Adrenal gland (tissue), 12 donors: ENCODE results near the gene GMPR2. TPM values are rescaled to one million over a fixed set of nuclear protein-coding genes. Genes with fewer than 3 reads are reported as not detected.

Source experiments
- DNase-seq, 7 donors: peaks; one replicate each; pipeline ENCODE4 v3.0.0-alpha.2; 2019 to 2020
- H3K27ac ChIP-seq, 5 donors: fragments of 200-600 bp; sonication (generic) in 4 of 5; 1 replicate in 3 of 5; 2 replicates in 2 of 5; pipeline versions ENCODE4 v1.5.1 to v1.8.0; 2016 to 2020; ENCODE audit warnings: mild to moderate bottlenecking in 1 of 5
- H3K27me3 ChIP-seq: fragments of 200-600 bp; 2 replicates; pipeline ENCODE4 v1.8.0; 2021
- H3K36me3 ChIP-seq, 2 donors: fragments of 200-600 bp; replicated peaks in 1 of 2; 1 replicate in 1 of 2; 2 replicates in 1 of 2; pipeline versions ENCODE4 v1.5.1 to v1.8.0; 2018 to 2022
- H3K4me1 ChIP-seq, 2 donors: fragments of 200-600 bp; replicated peaks in 1 of 2; 1 replicate in 1 of 2; 2 replicates in 1 of 2; pipeline versions ENCODE4 v1.5.1 to v1.8.0; 2018 to 2021
- H3K4me3 ChIP-seq, 4 donors: fragments of 200-600 bp; sonication (generic) in 3 of 4; one replicate each; pipeline ENCODE4 v1.5.1; 2016 to 2018
- H3K9me3 ChIP-seq, 3 donors: fragments of 200-600 bp; sonication (generic) in 1 of 3; replicated peaks in 1 of 3; 1 replicate in 2 of 3; 2 replicates in 1 of 3; pipeline versions ENCODE4 v1.5.1 to v1.8.0; 2016 to 2021
- POLR2A ChIP-seq, 2 donors: fragments of 450-650 bp; IDR thresholded peaks; one replicate each; pipeline ENCODE4 v1.6.1; 2017; ENCODE audit warnings: antibody characterized with exemption in 2 of 2, mild to moderate bottlenecking in 2 of 2, moderate library complexity in 1 of 2
- WGBS, 4 donors: extraction: QIAGEN DNeasy Blood & Tissue Kit in 2 of 4; methylation state at CpG; one replicate each; pipeline versions ENCODE4 v1.1.5 to v1.1.7; 2013 to 2017; 5-methylcytosine and 5-hydroxymethylcytosine counted together
- intact Hi-C, 2 donors: fragments of 100-400 bp; cut with DNase I; formaldehyde crosslinking; loops; one replicate each; pipeline versions ENCODE4 v1.14.1 to v1.15.0; 2022 to 2023
- polyA plus RNA-seq, 3 donors: library from polyadenylated mRNA; stranded (reverse); fragments of 200-250 nt in 2 of 3; fragments of 350-450 nt in 1 of 3; fragmentation: Illumina TruSeq in 1 of 3; extraction: RNeasy Lipid Tissue Mini Kit (QIAGEN cat#74804) in 1 of 3; gene quantifications; one replicate each; pipeline ENCODE4 v1.2.3, GENCODE V29; 2013 to 2014
- total RNA-seq, 9 donors: library from RNA; depleted of rRNA in 4 of 9; stranded (reverse); fragments of >200 nt in 4 of 9; fragments of 120-200 nt in 1 of 9; fragmentation: NEBNext Ultra II Directional in 1 of 9; extraction: Animal tissue kit (Norgen Biotek cat#: 25700) in 1 of 9; gene quantifications; one replicate each; pipeline versions ENCODE4 v1.1.0 to v1.2.4, GENCODE V29; 2013 to 2023
- TF ChIP-seq, protein P1 (sequence below), 6 experiments: fragments of 450-650 bp in 4 of 6; fragments of 200-600 bp in 2 of 6; sonication (generic) in 1 of 6; IDR thresholded peaks; 1 replicate in 5 of 6; 2 replicates in 1 of 6; pipeline versions ENCODE4 v1.5.1 to v1.8.0; 2016 to 2021; ENCODE audit warnings: antibody characterized with exemption in 6 of 6, mild to moderate bottlenecking in 2 of 6, moderate library complexity in 1 of 6
- donor health status: healthy with polysubstance abuse.
- donor health status: Bipolar disorder and iron deficiency.
- donor health status: DM: yes; HTN: yes; CAD: no.
- donor health status: DM: no; HTN: no; CAD: no.
- donor health status: DM: no; HTN: no; CAD: no.
- donor health status: DM: yes; HTN: yes; CAD: no.

GMPR2 gene
- total and polyA plus RNA-seq, 12 donors, result 70.6 to 188 (median 124) TPM

DNA sequence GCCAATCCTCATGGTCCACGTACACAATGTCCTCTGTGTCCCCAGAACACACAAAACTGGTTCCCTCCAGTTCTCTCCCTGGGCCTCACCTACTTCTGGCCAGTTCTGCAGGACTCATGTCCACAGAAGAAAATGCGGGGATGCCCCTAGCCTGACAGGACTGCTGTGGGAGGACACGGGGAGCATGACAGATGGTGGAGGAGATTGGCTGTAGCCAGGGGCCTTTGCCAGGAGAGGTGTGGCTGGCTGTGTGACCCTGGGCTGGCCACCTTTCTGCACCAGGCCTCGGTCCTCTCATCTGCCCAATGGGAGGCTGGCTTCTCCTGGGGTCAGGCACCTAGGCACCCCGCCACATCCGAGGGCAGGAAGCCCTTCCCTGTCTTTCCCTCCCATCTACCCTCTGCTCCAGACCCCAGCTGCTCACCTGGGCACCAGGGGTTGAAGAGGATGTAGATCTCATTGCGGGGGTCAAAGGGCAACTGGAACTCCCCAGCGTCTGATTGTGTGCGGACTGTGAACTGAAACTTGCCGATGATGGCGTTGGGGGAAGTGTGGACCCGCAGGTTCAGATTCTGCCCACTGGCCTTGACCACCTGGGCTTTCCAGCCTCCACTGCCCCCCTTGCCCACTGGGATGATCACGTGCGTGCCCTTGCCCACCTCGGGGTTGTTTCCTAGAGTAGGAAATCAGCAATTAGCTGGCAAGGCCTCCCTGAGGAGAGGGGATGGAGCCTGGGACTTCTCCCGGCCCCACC is 27.5 kb downstream of the GMPR2 start:
- Histone ChIP-seq H3K36me3 (no peaks in the 10 kb centered on the region), H3K27ac (peak overlapping the region in 1 of 5 donors; percentile 68), H3K9me3 (no peaks in the 10 kb centered on the region), H3K27me3 (no peaks in the 10 kb centered on the region), H3K4me1 (no peaks in the 10 kb centered on the region), H3K4me3 (no peak overlapping the region)
- intact Hi-C loops, result no loop called here
- no peak for DNase-seq
- WGBS, 4 donors, result 84 to 87% (median 87%) methylated on average over 9 to 16 of the region's 16 CpGs
- no peak for TF ChIP-seq POLR2A (IDR thresholded peaks at IDR 0.05)
- TF ChIP-seq, protein P1, sequence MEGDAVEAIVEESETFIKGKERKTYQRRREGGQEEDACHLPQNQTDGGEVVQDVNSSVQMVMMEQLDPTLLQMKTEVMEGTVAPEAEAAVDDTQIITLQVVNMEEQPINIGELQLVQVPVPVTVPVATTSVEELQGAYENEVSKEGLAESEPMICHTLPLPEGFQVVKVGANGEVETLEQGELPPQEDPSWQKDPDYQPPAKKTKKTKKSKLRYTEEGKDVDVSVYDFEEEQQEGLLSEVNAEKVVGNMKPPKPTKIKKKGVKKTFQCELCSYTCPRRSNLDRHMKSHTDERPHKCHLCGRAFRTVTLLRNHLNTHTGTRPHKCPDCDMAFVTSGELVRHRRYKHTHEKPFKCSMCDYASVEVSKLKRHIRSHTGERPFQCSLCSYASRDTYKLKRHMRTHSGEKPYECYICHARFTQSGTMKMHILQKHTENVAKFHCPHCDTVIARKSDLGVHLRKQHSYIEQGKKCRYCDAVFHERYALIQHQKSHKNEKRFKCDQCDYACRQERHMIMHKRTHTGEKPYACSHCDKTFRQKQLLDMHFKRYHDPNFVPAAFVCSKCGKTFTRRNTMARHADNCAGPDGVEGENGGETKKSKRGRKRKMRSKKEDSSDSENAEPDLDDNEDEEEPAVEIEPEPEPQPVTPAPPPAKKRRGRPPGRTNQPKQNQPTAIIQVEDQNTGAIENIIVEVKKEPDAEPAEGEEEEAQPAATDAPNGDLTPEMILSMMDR (IDR thresholded peaks at IDR 0.05), result no peak

DNA sequence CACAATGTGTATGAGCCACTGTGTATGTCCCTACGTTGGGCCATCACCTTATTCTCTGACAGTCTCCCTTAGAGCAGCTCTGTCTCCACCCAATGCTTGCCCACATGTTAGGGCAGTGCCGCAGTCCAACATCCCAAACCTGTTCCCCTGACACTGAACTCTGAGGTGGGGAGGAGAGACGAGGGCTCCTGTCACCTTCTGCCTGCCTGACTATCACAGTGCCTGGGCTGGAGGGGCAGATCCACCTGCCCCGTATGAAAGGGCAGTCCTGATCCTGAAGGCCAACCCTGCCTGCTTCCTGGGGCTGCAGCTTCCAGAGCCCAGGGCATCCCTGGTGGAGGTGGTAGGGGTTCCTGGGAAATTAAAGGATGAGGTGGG is 28.0 kb downstream of the GMPR2 start:
- intact Hi-C loops, result no loop called here
- 59 to 91% (median 83%) methylated on average over 2 to 4 of the region's 4 CpGs for WGBS, 4 donors
- Histone ChIP-seq H3K4me3 (no peak overlapping the region), H3K36me3 (no peaks in the 10 kb centered on the region), H3K27ac (no peak overlapping the region), H3K9me3 (no peaks in the 10 kb centered on the region), H3K4me1 (no peaks in the 10 kb centered on the region), H3K27me3 (no peaks in the 10 kb centered on the region)
- no peak for DNase-seq
- TF ChIP-seq POLR2A (IDR thresholded peaks at IDR 0.05), result no peak
- TF ChIP-seq, protein P1 (IDR thresholded peaks at IDR 0.05), result no peak

DNA sequence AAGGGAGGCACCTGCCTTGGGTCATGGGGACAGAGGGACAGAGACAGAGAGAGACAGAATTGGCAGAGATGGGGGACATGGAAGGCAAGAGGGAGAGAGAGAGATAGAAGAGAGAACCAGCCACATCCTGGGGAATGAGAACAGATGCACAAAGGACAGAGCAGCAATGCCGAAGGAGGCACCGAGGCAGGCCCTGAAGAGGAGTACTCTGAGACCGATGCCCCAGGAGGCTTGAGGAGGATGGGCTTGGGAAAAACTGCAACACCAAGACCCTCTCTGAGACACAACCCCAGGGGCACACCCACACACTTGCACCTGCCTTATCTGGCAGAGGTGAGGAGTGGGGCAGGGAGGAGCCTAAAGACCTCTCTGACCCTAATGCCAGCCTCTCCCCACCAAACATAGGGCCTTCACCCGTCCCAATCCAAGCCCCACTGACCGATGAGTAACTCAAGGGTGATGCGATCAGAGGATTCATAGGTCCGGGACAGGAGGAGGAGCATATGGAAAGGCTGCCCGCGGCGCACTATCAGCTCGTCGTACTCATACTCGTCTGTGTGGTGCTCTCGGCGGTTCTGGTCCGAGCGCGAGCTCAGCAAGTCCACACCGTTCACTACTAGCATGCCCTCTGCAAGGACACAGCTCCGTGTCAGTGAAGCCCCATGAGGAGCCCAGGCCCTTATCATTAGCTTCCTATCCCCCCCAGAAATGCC is 28.7 kb downstream of the GMPR2 start:
- Histone ChIP-seq H3K27me3 (no peaks in the 10 kb centered on the region), H3K4me3 (no peak overlapping the region), H3K9me3 (no peaks in the 10 kb centered on the region), H3K36me3 (peaks cover 0 to 3% of the 10 kb centered on the region in 2 donors), H3K4me1 (no peaks in the 10 kb centered on the region), H3K27ac (no peak overlapping the region)
- 88 to 93% (median 90%) methylated on average over 19 to 20 of the region's 20 CpGs for WGBS, 4 donors
- intact Hi-C loops, result no loop called here
- TF ChIP-seq, protein P1 (IDR thresholded peaks at IDR 0.05), result no peak
- no peak for TF ChIP-seq POLR2A (IDR thresholded peaks at IDR 0.05)
- no peak for DNase-seq

DNA sequence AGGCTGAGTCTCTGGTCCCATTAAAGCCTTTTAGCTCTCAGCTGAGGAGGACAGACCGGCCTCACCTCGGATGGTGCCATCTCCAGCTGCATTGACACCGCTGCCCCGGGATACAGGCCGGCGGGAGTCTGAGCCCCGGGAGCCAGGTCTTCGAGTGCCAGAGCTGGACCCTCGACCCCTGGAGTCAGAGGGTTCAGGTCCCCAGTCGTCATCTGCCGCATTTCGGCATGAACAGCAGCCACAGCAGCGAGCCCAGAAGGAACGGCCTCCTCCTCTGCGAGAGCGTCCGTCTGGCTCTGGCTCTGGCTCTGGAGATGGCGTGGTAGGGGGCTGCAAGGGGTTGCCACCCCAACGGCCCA is 29.2 kb downstream of the GMPR2 start:
- Histone ChIP-seq H3K4me1 (no peaks in the 10 kb centered on the region), H3K9me3 (no peaks in the 10 kb centered on the region), H3K4me3 (no peak overlapping the region), H3K36me3 (peaks cover 0 to 9% of the 10 kb centered on the region in 2 donors), H3K27ac (no peak overlapping the region), H3K27me3 (no peaks in the 10 kb centered on the region)
- TF ChIP-seq, protein P1 (IDR thresholded peaks at IDR 0.05), result no peak
- TF ChIP-seq POLR2A (IDR thresholded peaks at IDR 0.05), result no peak
- intact Hi-C loops, result no loop called here
- 91 to 97% (median 93%) methylated on average over 6 to 19 of the region's 19 CpGs; no CpG with 5 or more reads in 1 of the 4 donors for WGBS, 4 donors
- no peak for DNase-seq
